HG03520 (cell line): ENCODE measurements around the gene SRM.
A peak's percentile ranks its signal among the peaks of the same experiment; 100 is the strongest.
"Not testable (repeated sequence)": the region's sequence is repeated elsewhere in the genome, so short reads cannot be mapped to it uniquely, and the experiment has no call there.

ENCODE experiments used
- ATAC-seq: cut with Tn5 transposase; IDR thresholded peaks from one replicate; pipeline ENCODE4 v1.9.1; 2021; ENCODE audit warnings: mild to moderate bottlenecking, moderate library complexity; ENCODE audit not compliant: unreplicated experiment

SRM gene

DNA sequence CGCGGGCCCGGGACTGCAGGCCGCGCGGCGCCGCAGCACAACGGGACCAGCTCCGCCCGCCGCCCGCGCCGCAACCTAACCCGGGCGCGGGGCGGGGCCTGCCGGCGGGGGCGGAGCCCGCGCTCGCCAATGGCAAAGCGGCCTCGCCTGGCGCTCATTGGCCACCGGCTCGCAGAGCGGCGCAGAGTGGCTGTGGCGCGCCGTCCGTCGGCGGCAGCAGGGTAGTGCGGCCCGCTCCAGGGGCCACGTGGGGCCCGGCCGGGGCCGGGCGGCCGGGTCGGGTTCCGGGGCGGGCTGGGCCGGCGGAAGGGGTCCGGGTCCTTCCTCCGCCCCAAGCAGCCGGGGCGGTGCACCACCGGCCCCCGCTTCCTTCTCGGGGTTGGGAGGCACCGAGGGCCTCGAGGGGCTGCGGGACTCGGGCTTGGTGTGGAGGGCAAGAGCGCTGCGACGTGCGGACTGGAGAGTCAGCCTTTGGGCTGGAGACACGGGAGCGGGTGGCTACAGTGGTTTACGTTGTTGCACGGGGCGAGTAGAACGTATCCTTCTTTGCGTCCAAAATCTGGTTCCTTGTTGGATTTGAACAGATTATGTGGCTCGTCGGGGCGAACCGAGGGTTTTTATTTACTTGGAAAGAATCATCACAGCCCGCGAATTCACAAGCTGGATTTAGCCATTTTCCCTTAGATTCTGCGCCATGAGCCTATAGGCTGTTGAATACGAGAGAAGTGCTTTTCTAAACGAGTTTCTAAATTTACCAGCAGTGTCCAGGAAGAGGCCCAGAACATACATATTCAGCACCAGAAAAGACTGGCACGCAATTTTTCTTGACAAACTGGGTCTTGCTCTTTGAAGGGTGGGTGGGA lies at the start of gene SRM:
TSS of gene SRM (minus strand) at position 51 of the 863 bp plus-strand sequence. CDS start 75 bp downstream, outside the sequence.
- ATAC-seq, result peak; percentile 93

DNA sequence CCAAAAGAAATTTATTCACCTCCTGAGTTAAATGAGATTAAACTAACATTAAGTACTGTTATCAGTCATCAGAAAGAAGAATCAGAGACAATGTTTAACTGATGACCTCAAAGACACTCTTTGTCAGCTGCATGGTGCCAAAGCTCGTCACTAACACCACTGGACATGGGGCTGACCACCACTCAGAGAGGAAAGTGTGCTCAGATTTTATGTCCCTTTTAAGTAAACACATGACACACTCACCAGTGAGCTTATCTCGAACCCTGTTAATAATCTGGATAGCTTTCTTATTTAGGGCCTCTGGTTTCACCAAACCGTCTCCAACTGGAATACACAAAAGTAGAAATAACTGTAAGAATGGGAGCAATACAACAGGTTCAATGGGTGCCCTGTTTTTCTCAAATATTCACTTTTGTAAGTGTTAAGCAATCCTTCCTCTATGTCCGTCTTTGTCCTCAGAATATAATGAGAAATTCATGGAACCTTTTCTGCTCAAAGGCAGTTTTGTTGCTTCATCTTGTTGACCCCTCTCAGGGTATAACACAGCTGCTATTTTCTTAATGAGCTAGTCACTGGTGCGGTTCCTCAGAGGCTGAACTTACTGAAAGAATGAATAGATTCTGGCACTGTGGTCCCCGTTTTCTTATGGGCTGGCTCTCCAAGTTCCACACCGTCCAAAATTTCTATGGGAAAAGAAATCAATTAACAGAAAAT lies 49.4 kb upstream of the SRM start:
- ATAC-seq, result no peak

DNA sequence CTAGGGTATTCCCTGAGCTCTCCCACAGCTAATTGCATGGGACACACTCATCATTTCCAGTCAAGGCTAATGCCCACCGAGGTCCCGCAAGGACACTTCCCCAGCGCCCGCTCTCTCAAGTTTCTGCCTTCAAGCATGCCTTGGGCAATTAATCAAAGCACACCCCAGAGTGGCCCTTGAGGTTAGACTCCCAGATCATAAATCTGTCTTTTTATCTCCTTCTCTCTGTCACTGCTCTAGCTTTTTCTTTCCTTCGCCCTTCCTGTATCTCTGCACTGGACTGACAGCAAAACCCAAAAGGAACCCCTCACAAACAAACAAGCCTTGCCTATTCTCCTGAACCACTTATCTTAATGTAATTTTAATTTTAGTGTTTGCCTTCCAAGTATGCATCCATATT lies 47.8 kb upstream of the SRM start:
- no peak for ATAC-seq

DNA sequence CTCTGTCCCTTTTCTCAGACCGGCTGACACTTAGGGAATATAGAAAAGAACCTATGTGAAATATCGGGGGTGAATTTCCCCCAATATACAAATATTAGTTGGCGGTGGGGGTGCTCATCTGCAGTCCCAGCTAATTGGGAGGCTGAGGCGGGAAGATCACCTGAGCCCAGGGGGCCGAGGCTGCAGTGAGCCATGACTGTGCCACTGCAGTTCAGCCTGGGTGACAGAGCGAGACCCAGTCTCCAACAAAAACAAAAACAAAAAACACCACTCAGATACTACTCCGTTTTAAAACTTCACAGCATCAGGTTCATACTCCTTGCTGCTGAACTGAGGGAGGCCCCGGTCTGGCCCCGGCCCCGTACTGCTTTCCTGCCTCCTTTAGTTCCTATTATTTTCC lies 45.8 kb upstream of the SRM start:
- ATAC-seq, result no peak

DNA sequence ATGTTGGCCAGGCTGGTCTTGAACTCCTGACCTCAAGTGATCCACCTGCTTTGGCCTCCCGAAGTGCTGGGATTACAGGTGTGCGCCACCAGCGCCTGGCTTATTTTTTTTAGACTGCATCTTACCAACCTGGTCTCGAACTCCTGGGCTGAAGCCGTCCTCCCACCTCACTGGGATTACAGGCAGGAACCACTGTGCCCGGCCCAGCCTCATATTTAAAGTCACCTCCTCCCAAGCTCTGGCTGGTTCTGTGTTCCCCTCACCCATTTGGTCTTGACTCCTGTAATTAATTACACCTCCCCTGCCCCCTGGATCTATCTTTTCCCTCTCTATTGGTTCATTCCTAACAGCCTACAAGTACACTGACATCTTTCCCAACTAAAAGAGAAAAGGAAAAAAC lies 41.5 kb upstream of the SRM start:
- no peak for ATAC-seq

DNA sequence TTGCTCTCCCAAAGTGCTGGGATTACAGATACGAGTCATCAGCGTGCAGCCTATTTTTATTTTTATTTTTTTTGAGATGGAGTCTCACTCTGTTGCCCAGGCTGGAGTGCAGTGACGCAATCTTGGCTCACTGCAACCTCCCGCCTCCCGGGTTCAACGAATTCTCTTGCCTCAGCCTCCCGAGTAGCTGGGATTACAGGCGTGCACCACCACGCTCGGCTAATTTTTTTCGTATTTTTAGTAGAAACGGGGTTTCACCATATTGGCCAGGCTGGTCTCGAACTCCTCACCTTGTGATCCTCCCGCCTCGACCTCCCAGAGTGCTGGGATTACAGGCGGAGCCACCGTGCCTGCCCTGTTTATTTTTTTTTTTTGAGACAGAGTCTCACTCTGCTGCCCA lies 41.0 kb upstream of the SRM start:
- ATAC-seq, result not testable (repeated sequence)

DNA sequence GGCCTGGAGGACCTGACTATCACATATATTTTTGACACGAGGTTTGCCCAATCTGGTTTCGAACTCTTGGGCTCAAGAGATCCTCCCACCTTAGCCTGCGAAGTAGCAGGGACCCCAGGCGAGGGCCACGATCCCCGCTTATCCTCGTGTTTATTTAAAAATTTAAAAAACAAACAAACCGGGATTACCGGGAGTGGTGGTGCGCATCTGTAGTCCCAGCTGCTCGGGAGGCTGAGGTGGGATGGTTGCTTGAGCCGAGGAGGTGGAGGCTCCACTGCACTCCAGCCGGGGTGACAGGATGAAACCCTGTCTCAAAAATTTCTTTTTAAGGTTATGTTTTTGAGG lies 40.3 kb upstream of the SRM start:
- ATAC-seq, result no peak

DNA sequence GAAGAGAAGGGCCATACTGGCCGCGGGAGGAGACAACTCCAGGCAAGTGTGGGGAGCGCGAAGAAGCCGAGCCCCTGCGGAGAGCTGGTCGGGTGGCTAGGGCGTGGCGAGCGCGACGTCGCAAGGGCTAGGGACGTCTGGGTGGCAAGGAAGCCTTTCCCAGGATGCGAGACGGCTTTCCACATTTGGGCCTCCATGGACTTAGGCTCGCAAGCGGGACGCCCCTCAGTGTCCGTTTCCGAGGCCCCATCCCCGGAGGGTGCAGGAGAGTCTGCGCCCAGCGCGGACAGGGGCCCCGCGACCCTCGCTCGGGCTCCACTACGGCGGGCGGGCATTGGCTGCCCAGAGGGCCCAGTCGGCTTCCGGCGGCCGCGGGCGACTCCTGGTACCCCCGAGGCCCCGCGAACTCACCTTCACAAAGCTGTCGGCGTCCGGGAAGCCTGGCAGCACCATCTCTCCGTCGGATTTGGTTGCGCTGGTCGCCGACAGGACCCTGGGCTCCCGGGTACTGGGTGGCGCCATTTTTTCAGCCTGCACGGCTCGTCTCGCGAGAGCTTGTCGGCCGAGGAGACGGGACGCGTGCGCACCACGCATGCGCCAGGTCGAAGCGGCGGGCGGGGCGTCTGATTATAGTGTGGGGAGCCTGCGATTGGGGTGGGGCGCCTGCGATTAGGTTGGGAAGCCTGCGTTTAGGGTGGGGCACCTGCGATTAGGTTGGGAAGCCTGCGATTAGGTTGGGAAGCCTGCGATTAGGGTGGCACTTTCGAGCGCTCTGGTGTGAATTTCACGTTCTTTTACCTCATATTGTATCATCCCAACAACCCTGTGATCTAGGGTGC lies 39.7 kb upstream of the SRM start, which contains the start of gene EXOSC10:
TSS of gene EXOSC10 (minus strand) at position 560 of the 839 bp plus-strand sequence. CDS start at position 522, 38 bp downstream.
- peak; percentile 95 for ATAC-seq

DNA sequence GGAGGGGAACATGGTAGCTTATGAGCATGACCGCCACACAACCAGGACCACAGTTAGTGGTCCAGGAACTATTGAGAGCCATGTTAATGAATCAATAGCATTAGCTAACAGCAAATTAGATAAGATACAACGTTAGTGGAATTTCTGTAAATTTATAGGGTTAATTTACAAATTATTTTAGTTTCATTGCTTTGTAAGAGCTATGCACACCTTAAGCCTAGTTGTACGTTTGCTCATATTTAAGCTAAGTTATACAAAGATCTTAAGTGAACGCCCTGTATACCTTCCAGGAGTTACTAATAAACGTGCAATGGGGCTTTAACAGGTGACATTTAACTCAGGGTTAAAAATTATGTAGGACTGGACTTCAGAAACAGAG lies 39.1 kb upstream of the SRM start:
- ATAC-seq, result no peak

DNA sequence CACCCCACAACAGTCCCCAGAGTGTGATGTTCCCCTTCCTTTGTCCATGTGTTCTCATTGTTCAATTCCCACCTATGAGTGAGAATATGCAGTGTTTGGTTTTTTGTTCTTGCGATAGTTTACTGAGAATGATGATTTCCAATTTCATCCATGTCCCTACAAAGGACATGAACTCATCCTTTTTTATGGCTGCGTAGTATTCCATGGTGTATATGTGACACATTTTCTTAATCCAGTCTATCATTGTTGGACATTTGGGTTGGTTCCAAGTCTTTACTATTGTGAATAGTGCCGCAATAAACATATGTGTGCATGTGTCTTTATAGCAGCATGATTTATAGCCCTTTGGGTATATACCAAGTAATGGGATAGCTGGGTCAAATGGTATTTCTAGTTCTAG lies 24.0 kb upstream of the SRM start:
- not testable (repeated sequence) for ATAC-seq

DNA sequence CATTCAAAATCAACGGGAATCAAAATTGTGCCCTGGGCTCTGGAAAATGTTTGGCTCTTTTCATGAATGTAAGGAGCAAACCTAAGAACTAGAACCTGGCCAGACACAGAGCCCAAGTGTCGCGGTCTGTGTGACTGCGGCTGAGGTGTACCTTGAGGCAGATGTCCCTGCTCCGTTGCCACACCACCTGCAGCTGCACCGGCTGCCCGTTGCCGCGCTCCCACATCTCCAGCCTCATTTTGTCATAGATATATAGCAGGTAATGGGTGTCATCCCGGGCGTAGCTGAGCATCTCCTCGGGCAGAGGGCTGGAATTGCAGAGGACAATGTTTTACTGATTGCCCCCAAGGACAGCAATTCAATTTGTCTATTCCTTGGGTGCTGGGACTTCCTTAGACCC lies 21.1 kb upstream of the SRM start:
- ATAC-seq, result no peak

DNA sequence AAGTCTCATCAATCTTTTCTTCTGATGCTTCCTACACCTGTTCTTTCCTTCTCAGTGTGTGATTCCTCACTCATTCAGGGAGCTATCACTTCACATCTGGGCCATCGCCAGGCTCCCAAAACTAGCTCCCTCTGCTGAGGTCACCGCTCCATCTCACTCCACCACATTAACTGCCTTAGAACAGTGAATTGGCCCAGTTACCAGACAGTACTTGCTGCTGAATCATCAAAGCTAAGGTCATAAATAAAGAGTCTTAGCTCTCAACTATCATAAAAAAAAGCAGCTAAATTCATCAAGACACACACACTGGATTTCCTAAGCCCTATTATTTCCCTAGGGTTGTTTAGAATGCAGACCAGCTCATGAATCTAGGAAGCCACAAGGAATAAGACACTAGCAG lies 18.8 kb upstream of the SRM start:
- ATAC-seq, result no peak

DNA sequence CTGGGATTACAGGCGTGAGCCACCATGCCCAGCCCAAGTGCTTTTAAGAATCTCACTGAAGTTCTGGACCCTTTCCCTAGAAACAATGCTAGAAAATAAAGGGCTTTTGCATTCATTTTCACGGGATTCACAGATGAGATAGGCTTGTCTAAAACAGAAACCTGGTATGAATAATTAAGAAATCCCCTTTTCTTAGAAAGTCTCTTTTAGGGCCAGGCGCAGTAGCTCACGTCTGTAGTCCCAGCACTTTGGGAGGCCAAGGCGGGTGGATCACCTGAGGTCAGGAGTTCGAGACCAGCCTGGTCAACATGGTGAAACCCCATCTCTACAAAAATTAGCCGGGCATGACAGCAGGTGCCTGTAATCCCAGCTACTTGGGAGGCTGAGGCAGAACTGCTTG lies 13.6 kb upstream of the SRM start:
- not testable (repeated sequence) for ATAC-seq

DNA sequence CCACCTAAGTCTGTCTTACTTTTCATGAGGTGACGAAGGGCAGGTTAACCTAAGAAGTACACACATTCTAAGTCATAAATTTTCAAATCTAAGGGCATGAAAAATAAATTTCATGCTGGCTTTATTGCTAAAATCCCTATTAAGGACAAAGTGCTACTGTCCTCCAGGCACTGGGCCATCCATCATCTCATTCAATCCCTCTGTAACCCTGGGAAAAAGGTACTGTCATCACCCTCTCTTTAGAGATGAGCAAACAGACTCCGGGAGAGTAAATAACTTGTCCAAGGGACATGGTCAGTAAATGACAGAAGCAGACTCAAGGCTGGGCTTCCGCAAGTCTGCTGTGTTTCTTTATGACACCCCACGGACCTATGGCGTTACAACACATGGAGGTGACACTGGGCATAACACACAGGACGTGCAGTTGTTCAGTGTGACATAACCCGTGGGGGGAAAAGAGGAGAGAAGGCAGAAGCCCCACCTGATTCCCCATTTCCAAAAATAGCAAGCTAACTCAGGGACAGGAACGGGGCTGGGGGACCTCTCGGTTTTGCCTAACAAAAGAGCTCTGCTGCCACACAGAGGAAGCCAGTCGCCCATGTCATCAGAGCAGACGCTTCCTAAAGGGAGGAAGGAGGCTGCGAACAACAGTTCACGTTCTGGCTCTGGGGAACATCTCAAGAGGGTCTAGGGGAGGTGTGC lies 12.5 kb upstream of the SRM start:
- no peak for ATAC-seq

DNA sequence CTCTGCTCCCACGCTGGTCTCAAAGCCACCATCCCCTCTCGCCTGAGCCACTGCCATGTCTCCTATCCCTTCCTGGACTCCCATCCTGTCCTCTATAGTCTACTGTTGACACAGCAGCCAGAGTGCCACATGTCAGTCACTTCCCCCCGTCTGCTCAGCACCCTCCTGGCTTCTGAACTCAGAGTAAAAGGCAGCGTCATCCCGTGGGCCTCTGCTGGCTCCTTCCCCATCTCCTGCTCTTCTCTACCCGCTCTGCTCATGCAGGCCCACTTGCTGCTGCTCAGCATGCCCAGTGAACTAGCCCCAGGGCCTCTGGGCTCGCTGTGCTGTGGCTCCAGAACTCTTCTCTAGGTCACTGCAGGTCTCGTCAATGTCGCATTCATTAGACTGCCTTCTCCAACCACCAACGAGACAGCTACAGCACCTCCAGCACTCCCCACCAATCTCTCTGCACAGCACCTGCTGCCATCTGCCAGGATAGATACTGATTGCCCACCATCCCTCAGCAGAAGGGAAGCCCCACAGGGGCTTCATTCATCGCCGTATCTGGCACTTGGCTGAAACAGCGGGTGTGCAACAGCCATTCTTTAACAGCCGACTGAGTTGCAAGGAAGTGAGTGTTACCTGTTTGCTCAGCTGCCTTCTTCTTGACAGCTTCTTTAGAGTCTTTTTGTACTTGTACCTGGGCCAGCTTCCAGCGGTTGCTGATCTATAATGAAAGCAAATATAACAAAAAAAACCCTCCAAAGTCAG lies 11.8 kb upstream of the SRM start:
- no peak for ATAC-seq

DNA sequence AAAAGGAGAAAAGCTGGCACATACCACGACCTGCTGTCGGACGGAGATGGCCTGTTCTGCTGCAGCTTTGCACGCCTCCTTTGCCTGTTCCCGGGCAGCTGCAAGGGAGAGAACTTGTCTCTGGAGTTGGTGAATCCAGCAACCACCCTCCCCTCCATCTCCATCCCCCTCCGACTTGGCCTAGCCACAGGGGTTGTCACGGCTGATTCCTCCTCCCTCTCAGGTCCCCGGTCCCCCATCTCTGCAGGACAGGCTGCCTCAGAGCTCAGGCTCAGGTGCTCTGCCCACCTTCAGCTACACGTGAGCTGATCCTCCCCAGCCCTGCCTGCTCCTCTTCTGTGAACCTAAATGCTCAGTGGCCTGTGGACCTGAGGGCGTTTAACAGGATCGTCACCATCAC lies 11.1 kb upstream of the SRM start:
- ATAC-seq, result no peak

DNA sequence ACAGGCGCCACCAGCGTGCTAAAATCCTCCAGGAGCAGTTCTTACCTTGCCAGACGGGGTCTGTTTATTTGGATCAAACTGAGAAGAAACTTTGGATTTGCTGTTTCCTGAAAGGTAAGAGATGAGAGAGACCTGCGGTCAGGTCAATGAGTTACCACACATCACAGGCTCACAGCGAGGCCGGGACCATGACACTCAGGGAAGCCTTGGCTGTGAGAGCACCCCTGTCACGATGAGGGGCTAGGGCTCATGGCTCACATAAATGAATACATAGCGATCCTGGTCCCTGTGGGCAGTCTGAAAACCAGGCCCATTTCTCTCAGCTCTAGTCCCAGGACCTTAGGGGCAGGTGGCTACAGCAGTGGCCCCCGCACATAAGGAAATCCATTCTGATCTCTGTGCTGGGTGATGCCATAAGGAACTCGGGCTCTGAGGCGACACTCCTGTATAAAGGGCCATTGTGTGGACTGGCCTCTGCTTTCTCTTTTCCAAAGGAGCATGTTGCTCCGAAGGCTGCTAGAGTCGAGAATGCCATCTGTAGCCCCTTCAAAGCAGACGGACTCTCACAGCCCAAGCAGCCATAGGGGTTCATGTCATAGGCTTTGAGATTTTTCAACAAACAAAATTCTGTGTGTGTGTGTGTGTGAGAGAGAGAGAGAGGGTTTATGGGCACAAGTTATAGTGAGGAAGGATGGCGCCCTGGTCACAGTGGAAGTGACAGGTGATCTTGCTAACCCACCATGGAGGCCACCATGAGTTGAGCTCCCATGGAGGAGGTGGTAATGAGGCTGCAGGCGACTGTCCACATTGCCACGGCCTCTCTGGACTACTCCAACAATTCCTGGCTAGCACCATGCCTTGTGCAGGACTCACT lies 9.0 kb upstream of the SRM start:
- no peak for ATAC-seq

DNA sequence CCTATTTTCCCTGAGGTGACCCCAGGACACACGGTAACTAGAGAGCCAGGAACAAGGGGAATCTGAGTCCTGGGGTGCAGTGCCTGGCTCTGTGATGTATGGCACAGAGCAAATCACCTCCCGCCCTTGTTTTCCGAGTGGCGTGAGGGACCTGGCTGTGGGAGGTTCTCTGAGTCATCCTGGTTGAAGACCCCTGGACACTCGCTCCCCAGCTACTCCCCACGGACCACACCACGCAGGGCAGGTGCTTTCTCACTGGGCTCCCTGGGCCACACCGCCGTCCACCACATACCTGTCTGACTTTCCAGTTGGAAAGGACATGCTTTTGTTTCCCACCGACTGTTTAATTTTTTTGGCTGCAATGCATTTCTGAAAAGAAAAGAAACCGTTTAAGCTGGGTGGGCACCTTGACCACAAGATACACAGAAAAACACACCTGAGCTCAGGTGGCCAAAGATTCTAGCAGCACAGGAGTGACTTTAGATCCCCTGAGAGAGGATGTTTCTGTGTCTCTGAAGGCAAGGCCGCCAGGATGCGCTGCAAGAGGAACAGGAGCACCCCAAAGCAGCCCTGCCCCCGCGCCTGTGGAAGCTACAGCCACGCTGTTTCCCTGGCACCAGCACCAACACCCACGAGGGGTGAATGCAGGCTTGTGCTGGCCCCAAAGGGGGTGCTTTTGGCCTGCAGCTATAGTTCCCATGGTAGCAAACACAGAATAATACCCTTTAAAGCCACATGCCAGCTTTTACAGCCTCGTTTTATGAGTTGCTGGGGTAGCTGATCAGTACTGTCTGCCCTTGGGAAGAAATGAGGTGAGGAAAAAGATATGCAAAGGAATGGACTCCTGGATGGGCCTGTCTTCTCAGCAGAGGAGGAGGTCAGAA lies 8.1 kb upstream of the SRM start:
- ATAC-seq, result no peak
